SU-DHL-6 (cell line): ENCODE measurements around the gene NRN1L.

Source experiments
- H2AFZ ChIP-seq: fragments of 200-600 bp; sonication (generic); 2 replicates; pipeline ENCODE4 v1.6.1; 2014; ENCODE audit warnings: low read depth, mild to moderate bottlenecking, moderate library complexity, mixed read lengths, antibody characterized with exemption, low read length; ENCODE audit not compliant: severe bottlenecking
- H3F3A ChIP-seq: fragments of 200-600 bp; shearing (Covaris generic); 2 replicates; pipeline ENCODE4 v1.6.0; 2016; ENCODE audit warnings: antibody characterized with exemption, mild to moderate bottlenecking; ENCODE audit not compliant: insufficient read depth
- H3K27ac ChIP-seq: fragments of 200-600 bp; sonication (generic); 2 replicates; pipeline ENCODE4 v1.5.1; 2016; ENCODE audit warnings: low read depth, mild to moderate bottlenecking, low read length, moderate library complexity, mixed read lengths
- H3K27me3 ChIP-seq: fragments of 200-600 bp; sonication (generic), shearing (Covaris generic); 2 replicates; pipeline ENCODE4 v1.6.0; 2014; ENCODE audit warnings: mild to moderate bottlenecking, low read length
- H3K36me3 ChIP-seq: fragments of 200-600 bp; sonication (generic); 2 replicates; pipeline ENCODE4 v1.6.1; 2014; ENCODE audit warnings: mild to moderate bottlenecking, low read length, mixed read lengths
- H3K4me2 ChIP-seq: fragments of 300-600, 200-600 bp; shearing (Covaris generic), sonication (generic); 2 replicates; pipeline ENCODE4 v1.6.0; 2014; ENCODE audit warnings: low read length, low read depth, mild to moderate bottlenecking; ENCODE audit not compliant: poor library complexity, severe bottlenecking
- H3K4me3 ChIP-seq: fragments of 200-600 bp; sonication (generic); 2 replicates; pipeline ENCODE4 v1.5.1; 2014; ENCODE audit warnings: antibody characterized with exemption, low read length, mild to moderate bottlenecking, mixed read lengths; ENCODE audit not compliant: insufficient read depth, poor library complexity, severe bottlenecking
- H3K79me2 ChIP-seq: fragments of 200-600 bp; sonication (generic); 2 replicates; pipeline ENCODE4 v1.6.1; 2014; ENCODE audit warnings: mild to moderate bottlenecking, low read length, moderate library complexity; ENCODE audit not compliant: insufficient read depth
- H3K9ac ChIP-seq: fragments of 200-600 bp; sonication (generic); 2 replicates; pipeline ENCODE4 v1.7.0; 2014; ENCODE audit warnings: mild to moderate bottlenecking, low read length
- H3K9me2 ChIP-seq: fragments of 200-600 bp; sonication (generic); replicated peaks from 2 replicates; pipeline ENCODE4 v1.6.1; 2014; ENCODE audit warnings: low read length; ENCODE audit not compliant: insufficient read depth
- H3K9me3 ChIP-seq: fragments of 200-600 bp; sonication (generic); 2 replicates; pipeline ENCODE4 v1.6.1; 2014; ENCODE audit warnings: low read length, mixed read lengths; ENCODE audit not compliant: insufficient read depth
- H4K20me1 ChIP-seq: fragments of 200-600 bp; sonication (generic); 2 replicates; pipeline ENCODE4 v1.6.1; 2014; ENCODE audit warnings: low read depth, mild to moderate bottlenecking, antibody characterized with exemption, low read length, moderate library complexity, mixed read lengths
- CTCF ChIP-seq: fragments of 200-600 bp; sonication (generic); IDR thresholded peaks from one replicate; pipeline ENCODE4 v1.5.1; 2017; ENCODE audit warnings: antibody characterized with exemption, mild to moderate bottlenecking, low read length, moderate library complexity; ENCODE audit not compliant: insufficient read depth, poor library complexity, severe bottlenecking
- EZH2phosphoT487 ChIP-seq: fragments of 200-600 bp; sonication (generic), shearing (Covaris generic); conservative IDR thresholded peaks from 2 replicates; pipeline ENCODE4 v1.6.1; 2018; ENCODE audit warnings: mild to moderate bottlenecking, antibody characterized with exemption, low read length, moderate library complexity, mixed read lengths

The NRN1L gene

DNA sequence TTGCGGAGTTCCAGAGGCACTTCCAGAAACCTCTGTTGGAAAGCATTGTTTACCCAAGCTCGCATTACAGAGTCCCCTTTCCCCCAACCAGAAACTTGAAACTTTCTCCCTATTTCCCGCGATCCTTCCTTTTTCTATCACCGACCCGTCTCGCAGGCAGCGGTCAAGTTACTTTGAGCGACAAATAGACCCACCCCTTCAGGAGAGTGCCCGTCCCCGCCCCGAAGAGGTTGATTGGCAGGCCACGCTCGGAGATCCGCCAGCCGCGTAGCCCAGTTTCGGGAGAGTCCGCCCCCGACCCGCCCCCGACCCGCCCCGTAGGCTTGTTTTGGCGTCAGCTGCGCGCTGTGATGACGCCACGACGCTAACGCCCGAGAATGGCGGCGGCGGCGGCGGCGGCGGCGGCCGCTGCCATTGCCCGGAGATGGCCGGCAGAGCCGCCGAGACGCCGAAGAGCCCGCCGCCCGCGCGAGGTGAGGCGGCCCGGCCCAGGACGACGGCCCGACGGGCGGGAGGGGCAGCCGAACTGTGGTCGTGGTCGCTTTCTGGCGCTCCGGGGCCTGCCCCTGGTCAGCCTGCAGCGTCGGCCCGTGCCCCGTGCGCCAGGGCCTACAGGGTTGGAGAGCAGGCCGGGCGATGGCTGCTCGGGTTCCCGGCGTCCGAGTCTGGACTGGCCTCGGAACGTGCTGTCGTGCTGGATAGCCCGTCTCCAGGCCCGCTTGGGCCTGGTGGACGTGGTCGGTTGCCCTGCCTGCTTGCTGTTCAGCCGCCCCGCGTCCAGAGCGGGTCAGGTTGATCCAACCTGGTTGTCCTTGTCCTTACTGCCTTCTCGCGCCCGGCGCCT lies 8.4 kb downstream of the NRN1L start, which contains the start of gene PSKH1:
Gene PSKH1 (plus strand): TSS at position 356 of the 844 bp plus-strand sequence. CDS start 15,496 bp downstream, outside the sequence.
- Histone ChIP-seq H3K9me2 (no peaks in the 10 kb centered on the region), H3K9ac (peak within 1 kb of the TSS; percentile 76), H4K20me1 (no peaks in the 10 kb centered on the region), H3K9me3 (no peaks in the 10 kb centered on the region), H3K79me2 (peaks cover 14% of the 10 kb centered on the region), H3K4me2 (peak within 1 kb of the TSS; percentile 93), H3F3A (no peaks in the 10 kb centered on the region; the same call in 1 of the 2 replicates), H2AFZ (peak within 1 kb of the TSS; percentile 81), H3K27me3 (no peaks in the 10 kb centered on the region), H3K36me3 (no peaks in the 10 kb centered on the region), H3K27ac (peak within 1 kb of the TSS; percentile 20; the same call in 1 of the 2 replicates), H3K4me3 (peak within 1 kb of the TSS; percentile 92)
- TF ChIP-seq EZH2phosphoT487 = no peak
- no peak for TF ChIP-seq CTCF

- H3K9ac ChIP-seq = peak overlapping the region; percentile 76
- H3K9me2 ChIP-seq = no peaks in the 10 kb centered on the region
- peak overlapping the region; percentile 28 for H2AFZ ChIP-seq
- peak overlapping the region; percentile 83 for H3K4me2 ChIP-seq
- peaks cover 14% of the 10 kb centered on the region for H3K79me2 ChIP-seq
- H3K27ac ChIP-seq = no peak overlapping the region
- no peaks in the 10 kb centered on the region for H4K20me1 ChIP-seq
- H3K4me3 ChIP-seq = peak overlapping the region; percentile 92
- H3K36me3 ChIP-seq = no peaks in the 10 kb centered on the region
- H3K27me3 ChIP-seq = no peaks in the 10 kb centered on the region
- H3F3A ChIP-seq = no peaks in the 10 kb centered on the region; the same call in 1 of the 2 replicates
- no peaks in the 10 kb centered on the region for H3K9me3 ChIP-seq
- TF ChIP-seq EZH2phosphoT487 (no peak), CTCF (no peak)
Measured at GRCh38 chr16:67893743-67894399, 9.2 kb downstream of the NRN1L start.

DNA sequence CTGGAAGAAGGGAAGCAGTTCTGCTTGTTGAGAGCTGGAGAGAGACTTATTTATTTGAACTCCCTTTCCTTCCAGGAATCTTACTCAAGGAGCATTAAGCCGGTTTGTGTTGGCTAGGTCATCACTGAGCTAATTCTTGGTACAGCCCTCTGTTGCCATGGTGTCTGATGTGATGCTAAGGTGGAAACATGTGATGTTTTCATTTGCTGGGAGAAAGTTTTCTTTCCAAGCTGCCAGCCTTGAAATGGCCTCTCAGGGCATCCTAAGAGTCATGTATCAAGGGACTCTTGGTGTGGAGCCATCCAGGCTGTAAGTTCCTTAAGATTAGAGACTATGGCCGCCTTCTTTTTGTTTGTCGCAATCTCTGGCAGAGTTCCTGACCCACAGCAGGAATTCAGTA lies 12.5 kb downstream of the NRN1L start:
- Histone ChIP-seq H4K20me1 (no peaks in the 10 kb centered on the region), H3K79me2 (peaks cover 14% of the 10 kb centered on the region), H3K4me2 (no peak overlapping the region), H2AFZ (no peak overlapping the region), H3K9me3 (no peaks in the 10 kb centered on the region), H3K4me3 (no peak overlapping the region), H3K27ac (no peak overlapping the region), H3K9ac (no peak overlapping the region), H3F3A (no peaks in the 10 kb centered on the region), H3K9me2 (no peaks in the 10 kb centered on the region), H3K27me3 (no peaks in the 10 kb centered on the region), H3K36me3 (no peaks in the 10 kb centered on the region)
- TF ChIP-seq CTCF (no peak), EZH2phosphoT487 (no peak)
